HepG2 (cell line): Measurements from ENCODE around the gene RINL. TPM values are rescaled to one million over a fixed set of nuclear protein-coding genes. Genes with fewer than 3 reads are reported as not detected.
A peak's percentile ranks its signal among the peaks of the same experiment; 100 is the strongest.

ENCODE experiments used
- ATF7-NPFF ChIP-seq: sonication (generic); formaldehyde crosslinking; IDR thresholded peaks from 2 replicates; pipeline ENCODE4 v1.8.1; 2023; ENCODE audit warnings: mild to moderate bottlenecking, low read depth, missing genetic modification reagents, moderate library complexity
- BRD4 ChIP-seq: sonication (generic); formaldehyde crosslinking; IDR thresholded peaks from 2 replicates; pipeline ENCODE4 v1.4.0; 2020; ENCODE audit warnings: missing genetic modification reagents
- CBFB ChIP-seq: sonication (generic); formaldehyde crosslinking; IDR thresholded peaks from 2 replicates; pipeline ENCODE4 v1.4.0; 2020; ENCODE audit warnings: missing genetic modification reagents
- EZH2 ChIP-seq: conservative IDR thresholded peaks from 2 replicates; pipeline ENCODE4 v1.6.1; 2012; ENCODE audit warnings: mild to moderate bottlenecking, low read depth, low read length, moderate library complexity
- GTF2F1 ChIP-seq: fragments of 150-350 bp; IDR thresholded peaks from 2 replicates; pipeline ENCODE4 v1.6.1; 2014; ENCODE audit warnings: low read length
- MEIS2 ChIP-seq: sonication (generic); formaldehyde crosslinking; IDR thresholded peaks from 2 replicates; pipeline ENCODE4 v1.9.0; 2021; ENCODE audit warnings: mild to moderate bottlenecking, missing genetic modification reagents
- NFKBIZ ChIP-seq: IDR thresholded peaks from 2 replicates; pipeline ENCODE4 v1.6.1; 2018; ENCODE audit warnings: missing genetic modification reagents, missing compliant biosample characterization
- NFRKB ChIP-seq: fragments of 450-650 bp; IDR thresholded peaks from 2 replicates; pipeline ENCODE4 v1.6.1; 2017
- RELA ChIP-seq: sonication (generic); formaldehyde crosslinking; IDR thresholded peaks from 2 replicates; pipeline ENCODE4 v1.4.0; 2020; ENCODE audit warnings: missing genetic modification reagents
- ZBTB1 ChIP-seq: sonication (generic); formaldehyde crosslinking; IDR thresholded peaks from 2 replicates; pipeline ENCODE4 v1.4.0; 2020; ENCODE audit warnings: missing genetic modification reagents, borderline replicate concordance
- ZC3H4 ChIP-seq: sonication (generic); formaldehyde crosslinking; IDR thresholded peaks from 2 replicates; pipeline ENCODE4 v1.4.0; 2020; ENCODE audit warnings: missing genetic modification reagents, borderline replicate concordance
- ZNF382 ChIP-seq: sonication (generic); formaldehyde crosslinking; IDR thresholded peaks from 2 replicates; pipeline ENCODE4 v1.5.0; 2020; ENCODE audit warnings: missing genetic modification reagents, mild to moderate bottlenecking, borderline replicate concordance
- ZNF501 ChIP-seq: sonication (generic); formaldehyde crosslinking; IDR thresholded peaks from 2 replicates; pipeline ENCODE4 v1.5.1; 2020; ENCODE audit warnings: mild to moderate bottlenecking, moderate library complexity, missing genetic modification reagents
- ZNF619 ChIP-seq: sonication (generic); formaldehyde crosslinking; IDR thresholded peaks from 2 replicates; pipeline ENCODE4 v1.4.0; 2020; ENCODE audit warnings: mild to moderate bottlenecking, missing genetic modification reagents
- ZSCAN25 ChIP-seq: sonication (generic); formaldehyde crosslinking; IDR thresholded peaks from 2 replicates; pipeline ENCODE4 v1.8.0; 2022; ENCODE audit warnings: mild to moderate bottlenecking, missing genetic modification reagents
- polyA plus RNA-seq, 8 experiments: library from polyadenylated mRNA; depleted of rRNA in 3 of 8; stranded (reverse) in 7 of 8; unstranded in 1 of 8; fragments of >200 nt; fragmentation: Illumina TruSeq in 4 of 8; extraction: Trizol in 4 of 8; gene quantifications; 2 replicates each; pipeline versions ENCODE4 v1.2.1 to v1.2.3, GENCODE V29; 2011 to 2016; ENCODE audit warnings: low read depth in 4 of 8, missing spikeins in 1 of 8, mixed read lengths in 1 of 8; ENCODE audit not compliant: insufficient read depth in 1 of 8
- total RNA-seq, 5 experiments: library from RNA; depleted of rRNA; stranded (reverse); fragments of >200 nt; fragmentation: Illumina TruSeq; extraction: Trizol; gene quantifications; 2 replicates each; pipeline ENCODE4 v1.2.3, GENCODE V29; 2016; ENCODE audit warnings: low read depth in 1 of 5
- TF ChIP-seq, protein P1 (sequence below): sonication (generic); formaldehyde crosslinking; IDR thresholded peaks from 2 replicates; pipeline ENCODE4 v1.5.0; 2020; ENCODE audit warnings: mild to moderate bottlenecking, missing genetic modification reagents
- TF ChIP-seq, protein P2 (sequence below): sonication (generic); formaldehyde crosslinking; IDR thresholded peaks from 2 replicates; pipeline ENCODE4 v1.8.0; 2022; ENCODE audit warnings: mild to moderate bottlenecking, missing genetic modification reagents; ENCODE audit not compliant: insufficient replicate concordance
- TF ChIP-seq, protein P3 (sequence below), 2 experiments: fragments of 450-650 bp in 1 of 2; sonication (generic) in 1 of 2; formaldehyde crosslinking in 1 of 2; IDR thresholded peaks; 2 replicates each; pipeline versions ENCODE4 v1.6.1 to v1.8.0; 2016 to 2022; ENCODE audit warnings: antibody characterized with exemption in 1 of 2, mild to moderate bottlenecking in 1 of 2, missing genetic modification reagents in 1 of 2

RINL gene
- total and polyA plus RNA-seq, 2 of the 13 experiments (the other 11 are each of a cell fraction or from before 2014, with no cell fraction given), result 11.4 to 18.0 TPM

DNA sequence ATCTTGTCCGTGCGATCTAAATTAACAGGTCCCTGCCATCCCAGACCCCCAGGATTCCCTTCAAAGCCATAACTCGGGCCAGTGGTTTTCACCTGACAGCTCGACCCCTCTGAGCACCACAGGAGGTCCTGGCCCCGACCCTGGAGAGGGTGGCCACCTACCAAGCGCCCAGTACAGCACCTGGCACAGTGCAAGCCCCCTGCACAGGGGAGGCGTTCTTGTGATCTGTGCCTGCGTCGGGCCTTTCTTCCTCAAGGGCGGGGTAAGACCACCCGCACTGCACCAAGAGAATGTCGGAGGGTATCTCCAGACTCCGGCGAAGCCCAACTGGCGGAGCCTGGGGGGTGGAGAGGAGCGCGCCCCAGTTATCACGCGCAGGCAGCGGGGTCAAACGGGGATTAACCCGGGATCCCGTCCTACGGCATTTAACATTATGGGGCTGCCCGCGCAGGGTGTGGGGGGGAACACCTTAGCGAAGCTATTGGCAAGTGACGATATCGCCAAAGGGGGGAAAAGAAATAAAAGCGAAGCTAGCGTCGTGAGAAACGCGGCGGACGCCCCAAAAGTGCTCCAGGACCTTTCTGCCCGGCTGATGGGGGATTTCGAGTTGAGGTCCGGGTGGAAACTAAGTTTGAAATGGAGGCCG lies 27.0 kb downstream of the RINL start (continued):
- TF ChIP-seq, protein P1, sequence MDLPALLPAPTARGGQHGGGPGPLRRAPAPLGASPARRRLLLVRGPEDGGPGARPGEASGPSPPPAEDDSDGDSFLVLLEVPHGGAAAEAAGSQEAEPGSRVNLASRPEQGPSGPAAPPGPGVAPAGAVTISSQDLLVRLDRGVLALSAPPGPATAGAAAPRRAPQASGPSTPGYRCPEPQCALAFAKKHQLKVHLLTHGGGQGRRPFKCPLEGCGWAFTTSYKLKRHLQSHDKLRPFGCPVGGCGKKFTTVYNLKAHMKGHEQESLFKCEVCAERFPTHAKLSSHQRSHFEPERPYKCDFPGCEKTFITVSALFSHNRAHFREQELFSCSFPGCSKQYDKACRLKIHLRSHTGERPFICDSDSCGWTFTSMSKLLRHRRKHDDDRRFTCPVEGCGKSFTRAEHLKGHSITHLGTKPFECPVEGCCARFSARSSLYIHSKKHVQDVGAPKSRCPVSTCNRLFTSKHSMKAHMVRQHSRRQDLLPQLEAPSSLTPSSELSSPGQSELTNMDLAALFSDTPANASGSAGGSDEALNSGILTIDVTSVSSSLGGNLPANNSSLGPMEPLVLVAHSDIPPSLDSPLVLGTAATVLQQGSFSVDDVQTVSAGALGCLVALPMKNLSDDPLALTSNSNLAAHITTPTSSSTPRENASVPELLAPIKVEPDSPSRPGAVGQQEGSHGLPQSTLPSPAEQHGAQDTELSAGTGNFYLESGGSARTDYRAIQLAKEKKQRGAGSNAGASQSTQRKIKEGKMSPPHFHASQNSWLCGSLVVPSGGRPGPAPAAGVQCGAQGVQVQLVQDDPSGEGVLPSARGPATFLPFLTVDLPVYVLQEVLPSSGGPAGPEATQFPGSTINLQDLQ, result no peak
- TF ChIP-seq ZC3H4 (CRISPR knock-in tag) (no peak), GTF2F1 (no peak), EZH2 (no peak), NFKBIZ (no peak), ZNF501 (CRISPR knock-in tag) (peak; percentile 56), CBFB (CRISPR knock-in tag) (no peak), ZNF619 (CRISPR knock-in tag) (no peak), ZSCAN25 (no peak), BRD4 (no peak), ZNF382 (CRISPR knock-in tag) (no peak), MEIS2 (CRISPR knock-in tag) (no peak), RELA (CRISPR knock-in tag) (no peak), ATF7-NPFF (no peak), NFRKB (no peak), ZBTB1 (no peak)
- TF ChIP-seq, protein P2, sequence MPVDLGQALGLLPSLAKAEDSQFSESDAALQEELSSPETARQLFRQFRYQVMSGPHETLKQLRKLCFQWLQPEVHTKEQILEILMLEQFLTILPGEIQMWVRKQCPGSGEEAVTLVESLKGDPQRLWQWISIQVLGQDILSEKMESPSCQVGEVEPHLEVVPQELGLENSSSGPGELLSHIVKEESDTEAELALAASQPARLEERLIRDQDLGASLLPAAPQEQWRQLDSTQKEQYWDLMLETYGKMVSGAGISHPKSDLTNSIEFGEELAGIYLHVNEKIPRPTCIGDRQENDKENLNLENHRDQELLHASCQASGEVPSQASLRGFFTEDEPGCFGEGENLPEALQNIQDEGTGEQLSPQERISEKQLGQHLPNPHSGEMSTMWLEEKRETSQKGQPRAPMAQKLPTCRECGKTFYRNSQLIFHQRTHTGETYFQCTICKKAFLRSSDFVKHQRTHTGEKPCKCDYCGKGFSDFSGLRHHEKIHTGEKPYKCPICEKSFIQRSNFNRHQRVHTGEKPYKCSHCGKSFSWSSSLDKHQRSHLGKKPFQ (CRISPR knock-in tag), result no peak
- TF ChIP-seq, protein P3, sequence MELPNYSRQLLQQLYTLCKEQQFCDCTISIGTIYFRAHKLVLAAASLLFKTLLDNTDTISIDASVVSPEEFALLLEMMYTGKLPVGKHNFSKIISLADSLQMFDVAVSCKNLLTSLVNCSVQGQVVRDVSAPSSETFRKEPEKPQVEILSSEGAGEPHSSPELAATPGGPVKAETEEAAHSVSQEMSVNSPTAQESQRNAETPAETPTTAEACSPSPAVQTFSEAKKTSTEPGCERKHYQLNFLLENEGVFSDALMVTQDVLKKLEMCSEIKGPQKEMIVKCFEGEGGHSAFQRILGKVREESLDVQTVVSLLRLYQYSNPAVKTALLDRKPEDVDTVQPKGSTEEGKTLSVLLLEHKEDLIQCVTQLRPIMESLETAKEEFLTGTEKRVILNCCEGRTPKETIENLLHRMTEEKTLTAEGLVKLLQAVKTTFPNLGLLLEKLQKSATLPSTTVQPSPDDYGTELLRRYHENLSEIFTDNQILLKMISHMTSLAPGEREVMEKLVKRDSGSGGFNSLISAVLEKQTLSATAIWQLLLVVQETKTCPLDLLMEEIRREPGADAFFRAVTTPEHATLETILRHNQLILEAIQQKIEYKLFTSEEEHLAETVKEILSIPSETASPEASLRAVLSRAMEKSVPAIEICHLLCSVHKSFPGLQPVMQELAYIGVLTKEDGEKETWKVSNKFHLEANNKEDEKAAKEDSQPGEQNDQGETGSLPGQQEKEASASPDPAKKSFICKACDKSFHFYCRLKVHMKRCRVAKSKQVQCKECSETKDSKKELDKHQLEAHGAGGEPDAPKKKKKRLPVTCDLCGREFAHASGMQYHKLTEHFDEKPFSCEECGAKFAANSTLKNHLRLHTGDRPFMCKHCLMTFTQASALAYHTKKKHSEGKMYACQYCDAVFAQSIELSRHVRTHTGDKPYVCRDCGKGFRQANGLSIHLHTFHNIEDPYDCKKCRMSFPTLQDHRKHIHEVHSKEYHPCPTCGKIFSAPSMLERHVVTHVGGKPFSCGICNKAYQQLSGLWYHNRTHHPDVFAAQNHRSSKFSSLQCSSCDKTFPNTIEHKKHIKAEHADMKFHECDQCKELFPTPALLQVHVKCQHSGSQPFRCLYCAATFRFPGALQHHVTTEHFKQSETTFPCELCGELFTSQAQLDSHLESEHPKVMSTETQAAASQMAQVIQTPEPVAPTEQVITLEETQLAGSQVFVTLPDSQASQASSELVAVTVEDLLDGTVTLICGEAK (IDR thresholded peaks at IDR 0.05), result no peak
- TF ChIP-seq, protein P3 (CRISPR knock-in tag; IDR thresholded peaks at IDR 0.05), result no peak
